OCI-LY1 (cell line): ENCODE data around the gene ENDOV.

Experiments
- EZH2 ChIP-seq: fragments of 200-600 bp; sonication (generic), shearing (Covaris generic); IDR thresholded peaks from 2 replicates; pipeline ENCODE4 v1.8.0; 2017; ENCODE audit warnings: borderline replicate concordance, mixed run types, mild to moderate bottlenecking, antibody characterized with exemption, low read length, moderate library complexity, mixed read lengths
- TF ChIP-seq, protein P1 (sequence below): fragments of 200-600 bp; sonication (generic), shearing (Covaris generic); IDR thresholded peaks from 2 replicates; pipeline ENCODE4 v1.5.1; 2017; ENCODE audit warnings: mild to moderate bottlenecking, antibody characterized with exemption, low read length, moderate library complexity, mixed read lengths

DNA sequence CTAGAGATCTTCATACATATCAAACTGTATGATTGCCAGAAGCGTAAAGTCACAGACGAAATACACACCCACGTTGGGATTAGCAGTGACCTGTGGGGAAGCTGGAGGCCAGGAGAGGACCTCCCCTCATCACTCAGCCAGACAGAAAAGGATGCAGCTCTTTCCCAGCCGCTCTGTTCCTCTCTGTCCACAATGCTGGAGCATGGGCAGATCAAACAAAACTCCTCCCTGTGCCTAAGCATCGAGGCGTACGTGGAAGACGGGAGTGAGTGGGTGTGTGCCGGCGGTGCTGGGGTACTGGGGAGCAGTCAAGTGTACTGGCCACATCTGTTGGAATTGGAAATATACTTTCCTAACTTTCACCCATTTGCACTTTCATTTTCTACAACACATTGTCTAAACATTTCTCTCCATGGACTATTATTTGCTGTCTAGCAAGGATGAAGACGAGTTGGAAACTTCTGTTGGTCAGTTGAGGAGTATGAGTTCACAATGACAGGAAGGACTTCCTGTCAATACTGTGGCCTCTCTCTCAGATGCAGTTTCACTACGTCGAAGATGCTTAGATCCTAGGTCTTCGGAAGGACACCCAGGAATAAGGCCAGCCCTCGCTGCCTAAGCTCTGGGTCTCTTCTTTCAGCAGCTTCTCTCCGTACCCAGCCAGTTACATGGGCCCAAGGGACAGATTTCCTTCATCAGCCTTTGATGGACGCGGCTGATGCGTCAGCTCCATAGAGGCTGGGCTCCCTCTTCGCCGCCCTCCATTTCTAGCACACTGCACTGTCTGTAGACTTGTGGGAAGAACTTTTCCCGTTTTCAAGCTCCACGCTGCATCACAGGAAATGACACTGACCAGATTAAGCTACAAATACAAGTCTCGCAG lies 30.6 kb upstream of the ENDOV start:
- TF ChIP-seq, protein P1, sequence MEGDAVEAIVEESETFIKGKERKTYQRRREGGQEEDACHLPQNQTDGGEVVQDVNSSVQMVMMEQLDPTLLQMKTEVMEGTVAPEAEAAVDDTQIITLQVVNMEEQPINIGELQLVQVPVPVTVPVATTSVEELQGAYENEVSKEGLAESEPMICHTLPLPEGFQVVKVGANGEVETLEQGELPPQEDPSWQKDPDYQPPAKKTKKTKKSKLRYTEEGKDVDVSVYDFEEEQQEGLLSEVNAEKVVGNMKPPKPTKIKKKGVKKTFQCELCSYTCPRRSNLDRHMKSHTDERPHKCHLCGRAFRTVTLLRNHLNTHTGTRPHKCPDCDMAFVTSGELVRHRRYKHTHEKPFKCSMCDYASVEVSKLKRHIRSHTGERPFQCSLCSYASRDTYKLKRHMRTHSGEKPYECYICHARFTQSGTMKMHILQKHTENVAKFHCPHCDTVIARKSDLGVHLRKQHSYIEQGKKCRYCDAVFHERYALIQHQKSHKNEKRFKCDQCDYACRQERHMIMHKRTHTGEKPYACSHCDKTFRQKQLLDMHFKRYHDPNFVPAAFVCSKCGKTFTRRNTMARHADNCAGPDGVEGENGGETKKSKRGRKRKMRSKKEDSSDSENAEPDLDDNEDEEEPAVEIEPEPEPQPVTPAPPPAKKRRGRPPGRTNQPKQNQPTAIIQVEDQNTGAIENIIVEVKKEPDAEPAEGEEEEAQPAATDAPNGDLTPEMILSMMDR, result no peak
- TF ChIP-seq EZH2, result no peak
